ENCODE results near the gene CCL2.
"Not testable (repeated sequence)": the region's sequence is repeated elsewhere in the genome, so short reads cannot be mapped to it uniquely, and the experiment has no call there.

The CCL2 gene

DNA sequence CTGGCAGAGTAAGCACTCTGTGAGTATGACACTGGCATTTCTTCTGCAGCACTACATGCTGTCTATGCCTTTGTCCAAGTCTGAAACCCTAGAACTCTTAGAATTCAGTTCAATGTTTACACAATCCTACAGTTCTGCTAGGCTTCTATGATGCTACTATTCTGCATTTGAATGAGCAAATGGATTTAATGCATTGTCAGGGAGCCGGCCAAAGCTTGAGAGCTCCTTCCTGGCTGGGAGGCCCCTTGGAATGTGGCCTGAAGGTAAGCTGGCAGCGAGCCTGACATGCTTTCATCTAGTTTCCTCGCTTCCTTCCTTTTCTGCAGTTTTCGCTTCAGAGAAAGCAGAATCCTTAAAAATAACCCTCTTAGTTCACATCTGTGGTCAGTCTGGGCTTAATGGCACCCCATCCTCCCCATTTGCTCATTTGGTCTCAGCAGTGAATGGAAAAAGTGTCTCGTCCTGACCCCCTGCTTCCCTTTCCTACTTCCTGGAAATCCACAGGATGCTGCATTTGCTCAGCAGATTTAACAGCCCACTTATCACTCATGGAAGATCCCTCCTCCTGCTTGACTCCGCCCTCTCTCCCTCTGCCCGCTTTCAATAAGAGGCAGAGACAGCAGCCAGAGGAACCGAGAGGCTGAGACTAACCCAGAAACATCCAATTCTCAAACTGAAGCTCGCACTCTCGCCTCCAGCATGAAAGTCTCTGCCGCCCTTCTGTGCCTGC, at the start of gene CCL2:
CCL2 (plus strand) TSS at position 635 of the 730 bp plus-strand sequence; CDS start at position 700, 65 bp downstream.
- DNase-seq (ENCODE audit: low read depth), result no peak

DNA sequence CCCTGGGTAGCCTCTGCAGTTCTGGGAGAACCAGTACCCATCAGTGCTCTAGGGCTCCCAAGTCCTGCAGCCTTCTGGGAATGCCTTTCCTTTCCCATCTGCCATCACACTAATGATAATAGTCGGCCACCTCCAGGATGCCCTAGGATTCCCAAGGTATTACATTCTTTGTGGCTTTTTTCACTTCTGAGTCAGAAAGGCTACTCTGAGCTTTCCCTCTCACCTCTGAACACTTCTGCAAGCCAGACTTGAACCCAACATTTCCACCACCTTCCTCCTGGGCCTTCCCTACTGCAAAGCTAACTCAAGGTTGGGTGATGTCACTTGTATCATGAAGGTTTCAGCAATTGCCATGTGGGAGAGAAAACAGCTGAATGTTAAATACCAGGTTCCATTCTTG, 49.7 kb upstream of the CCL2 start:
- DNase-seq (ENCODE audit: low read depth), result no peak

DNA sequence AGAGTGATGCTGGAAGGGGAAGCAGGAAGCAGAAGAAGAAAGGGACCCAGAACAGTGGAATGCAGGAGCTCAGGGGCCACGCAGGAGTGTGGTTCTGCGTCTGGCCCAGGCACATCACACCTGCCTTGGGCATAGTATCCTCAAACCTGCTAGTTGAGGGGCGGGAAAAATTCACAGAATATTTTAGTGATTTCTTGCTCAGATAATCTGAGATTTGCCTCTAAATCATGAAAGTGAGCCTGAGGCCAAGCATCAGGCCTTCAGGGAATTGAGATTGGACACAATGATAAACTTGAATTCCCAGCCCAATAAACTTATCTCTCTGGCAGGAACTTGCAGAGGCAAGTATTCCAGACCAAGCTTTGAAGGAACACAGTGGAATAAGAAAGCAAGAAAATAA, 48.5 kb upstream of the CCL2 start:
- no peak for DNase-seq (ENCODE audit: low read depth)

DNA sequence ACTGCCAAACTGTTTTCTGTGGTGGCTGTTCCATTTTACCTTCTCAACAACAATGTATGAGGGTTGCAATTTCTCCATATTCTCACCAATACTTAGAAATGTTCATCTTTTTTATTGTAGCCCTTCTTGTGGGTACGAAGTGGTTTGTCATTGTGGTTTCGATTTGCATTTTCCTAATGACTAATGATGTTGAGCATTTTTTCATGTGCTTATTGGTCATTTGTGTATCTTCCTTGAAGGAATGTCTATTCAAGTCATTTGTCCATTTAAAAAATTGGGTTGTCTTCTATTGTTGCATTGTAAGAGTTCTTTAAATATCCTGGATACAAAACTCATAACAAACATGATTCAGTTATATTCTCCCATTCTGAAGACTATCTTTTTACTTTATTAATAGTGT, 47.5 kb upstream of the CCL2 start:
- DNase-seq (ENCODE audit: low read depth), result no peak

DNA sequence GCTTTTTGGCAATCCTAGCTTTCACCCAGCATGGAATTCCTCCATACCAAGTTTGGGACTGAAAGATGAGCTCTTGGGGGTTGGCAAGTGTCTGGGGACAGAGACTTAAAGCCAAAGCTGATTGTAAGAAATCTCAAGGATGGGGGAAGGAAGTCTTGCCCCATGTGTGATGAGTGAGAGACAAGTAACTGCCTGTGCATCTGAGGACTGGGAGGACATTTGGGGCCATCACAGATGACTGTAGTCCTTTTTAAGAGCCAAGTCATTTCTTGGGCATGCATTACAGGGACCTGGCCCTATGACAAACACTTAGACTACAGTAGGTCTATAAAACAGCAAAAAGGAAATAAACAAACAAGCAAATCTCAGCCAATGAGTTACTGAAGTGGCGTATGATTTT, 36.3 kb upstream of the CCL2 start:
- no peak for DNase-seq (ENCODE audit: low read depth)

DNA sequence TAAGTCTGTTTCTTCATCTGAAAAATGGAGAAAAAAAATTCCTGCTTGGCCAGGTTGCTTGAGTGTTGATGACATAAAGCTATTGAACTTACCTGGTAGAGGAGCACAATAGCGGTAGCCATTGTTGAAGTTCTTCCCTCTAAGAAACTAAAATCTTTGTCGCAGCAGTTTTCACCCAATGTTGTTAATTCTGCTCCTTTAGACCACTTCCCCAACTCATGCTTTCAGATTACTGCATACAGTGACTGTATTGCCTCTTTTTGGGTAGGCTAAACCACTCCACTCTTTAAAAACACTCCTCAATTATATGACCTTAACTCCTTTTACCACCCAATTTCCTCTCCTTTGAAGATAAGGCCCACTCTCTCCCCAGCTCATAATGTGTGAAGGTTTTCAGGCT, 35.7 kb upstream of the CCL2 start:
- no peak for DNase-seq (ENCODE audit: low read depth)

DNA sequence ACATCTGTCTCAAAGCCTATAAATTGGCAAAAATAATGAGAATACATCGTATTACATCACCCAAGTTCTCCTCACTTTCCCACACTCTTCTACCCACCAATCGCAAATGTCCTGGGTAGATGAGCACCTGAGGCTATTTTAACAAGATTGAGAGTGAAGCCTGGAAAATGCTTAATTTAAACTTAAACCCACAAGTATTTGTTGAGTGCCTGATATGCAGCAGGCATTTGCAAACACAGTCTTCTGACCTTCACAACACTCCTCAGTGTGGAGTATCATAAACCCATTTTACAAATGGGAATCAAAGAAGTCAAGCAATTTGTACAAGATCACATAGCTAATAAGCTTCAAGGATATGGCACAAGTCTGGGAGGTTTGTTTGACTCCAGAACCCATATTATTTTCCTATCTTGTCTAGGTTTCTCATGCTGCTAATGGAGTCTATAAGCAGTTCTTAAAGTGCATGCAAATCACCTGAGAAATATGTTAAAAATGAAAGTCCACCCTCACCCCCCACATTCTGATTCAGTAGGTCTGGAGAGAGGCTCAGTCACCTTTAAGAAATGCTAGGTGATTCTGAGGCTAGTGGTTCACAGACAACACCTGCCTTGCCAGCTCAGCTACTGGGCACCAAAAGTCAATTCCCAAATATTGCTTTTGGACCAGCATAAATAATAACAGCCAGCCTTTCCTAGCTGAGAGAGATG, 34.9 kb upstream of the CCL2 start:
- DNase-seq (ENCODE audit: low read depth), result no peak

DNA sequence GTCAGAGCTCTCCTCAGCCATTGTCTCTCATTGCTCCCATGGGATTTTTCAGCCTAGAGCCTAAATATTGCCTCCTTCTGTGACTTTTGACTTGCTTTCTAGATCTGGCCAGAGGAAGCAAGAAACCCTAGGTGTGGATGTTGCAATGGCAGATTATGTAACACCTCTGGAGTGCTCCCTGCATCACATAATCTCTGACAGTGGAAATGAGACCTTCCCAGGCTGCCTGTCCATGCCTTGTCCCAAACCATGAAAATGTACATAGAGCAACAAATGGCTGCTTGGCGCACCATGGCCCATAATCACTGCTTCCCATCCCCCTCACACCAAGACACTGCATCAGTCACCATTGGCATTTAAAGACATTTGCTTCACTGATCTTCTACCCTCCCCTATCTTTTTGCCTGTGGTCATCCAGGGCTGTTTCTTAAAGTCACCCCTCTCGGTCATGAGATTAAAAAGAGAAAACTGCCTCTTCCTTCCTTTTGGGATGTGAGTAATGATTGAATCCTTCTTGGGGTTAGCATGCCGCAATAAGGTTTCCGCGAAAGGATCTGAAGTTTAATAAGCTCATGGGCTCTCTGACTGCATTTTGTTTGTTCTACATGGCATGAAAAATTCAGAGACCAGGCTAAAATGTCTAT, 34.2 kb upstream of the CCL2 start:
- no peak for DNase-seq (ENCODE audit: low read depth)

DNA sequence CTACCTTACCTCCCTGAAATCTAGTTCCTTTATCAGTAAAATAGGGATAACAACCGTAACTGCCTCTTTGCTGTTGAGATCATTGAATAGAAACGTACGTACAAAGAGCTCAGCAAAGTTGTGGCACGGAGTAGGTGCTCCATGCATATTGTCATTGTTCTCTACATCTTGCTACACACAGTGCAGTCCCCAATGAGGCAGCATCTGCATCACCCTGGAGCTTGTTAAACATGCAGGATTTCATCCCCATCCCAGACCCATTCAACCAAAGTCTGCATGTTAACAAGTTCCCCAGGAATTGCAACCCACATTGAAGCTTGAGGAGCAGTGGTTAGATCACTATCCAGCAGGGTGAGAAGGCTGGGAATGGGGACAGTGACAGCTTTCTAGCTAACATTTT, 33.7 kb upstream of the CCL2 start:
- no peak for DNase-seq (ENCODE audit: low read depth)

DNA sequence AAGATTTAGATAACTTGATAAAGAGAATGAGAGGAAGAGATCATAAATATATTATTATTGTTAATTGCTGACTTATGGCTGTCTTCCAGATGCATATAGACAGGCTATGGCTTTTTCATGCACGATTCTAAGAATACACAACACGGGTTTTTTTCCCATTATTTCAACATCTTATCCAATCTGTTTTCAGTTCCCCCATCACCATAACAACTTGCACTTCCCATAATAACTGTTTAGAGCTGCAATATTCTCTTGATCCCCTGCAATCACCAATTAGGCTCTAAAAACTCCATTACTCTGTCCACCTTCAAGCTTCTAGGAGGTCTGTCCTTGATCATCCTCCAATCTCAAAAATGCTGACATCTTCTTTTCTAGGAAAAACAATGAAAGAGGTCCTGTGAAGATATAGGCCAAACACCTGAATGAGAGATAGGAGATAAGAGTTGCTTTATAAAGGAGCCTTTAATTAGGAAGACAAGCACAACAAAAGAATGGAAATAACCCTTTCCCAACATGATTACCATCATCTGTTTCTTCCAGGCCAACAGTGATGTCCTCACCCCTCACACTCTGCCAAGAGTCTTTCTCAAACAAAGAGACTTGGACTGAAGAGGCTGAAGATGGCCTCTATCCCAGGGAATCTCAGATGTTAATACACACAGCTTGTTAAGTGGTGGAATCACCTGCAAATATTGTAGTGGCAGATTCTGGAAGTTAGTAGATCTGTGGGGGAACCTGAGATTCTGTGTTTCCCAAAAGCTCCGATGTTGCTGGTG, 32.2 kb upstream of the CCL2 start:
- no peak for DNase-seq (ENCODE audit: low read depth)

DNA sequence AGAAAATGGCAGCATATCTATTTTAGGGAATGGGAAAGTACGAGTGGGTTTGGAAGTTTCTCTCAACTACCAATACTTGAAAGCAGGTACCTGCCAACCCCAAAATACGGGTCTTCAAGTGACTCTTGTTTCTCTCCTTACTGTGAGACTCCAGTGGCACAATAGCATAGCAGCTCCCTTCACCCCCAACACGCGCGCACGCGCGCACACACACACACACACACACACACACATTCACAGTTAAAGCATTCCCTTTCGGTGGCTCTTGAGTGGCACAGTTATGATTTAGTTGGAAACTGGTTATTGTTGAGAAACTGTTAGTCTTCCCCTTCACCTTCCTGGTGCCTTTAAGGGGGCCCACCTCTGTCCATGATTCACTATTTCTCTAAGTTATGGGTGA, 30.0 kb upstream of the CCL2 start:
- DNase-seq (ENCODE audit: low read depth), result no peak

DNA sequence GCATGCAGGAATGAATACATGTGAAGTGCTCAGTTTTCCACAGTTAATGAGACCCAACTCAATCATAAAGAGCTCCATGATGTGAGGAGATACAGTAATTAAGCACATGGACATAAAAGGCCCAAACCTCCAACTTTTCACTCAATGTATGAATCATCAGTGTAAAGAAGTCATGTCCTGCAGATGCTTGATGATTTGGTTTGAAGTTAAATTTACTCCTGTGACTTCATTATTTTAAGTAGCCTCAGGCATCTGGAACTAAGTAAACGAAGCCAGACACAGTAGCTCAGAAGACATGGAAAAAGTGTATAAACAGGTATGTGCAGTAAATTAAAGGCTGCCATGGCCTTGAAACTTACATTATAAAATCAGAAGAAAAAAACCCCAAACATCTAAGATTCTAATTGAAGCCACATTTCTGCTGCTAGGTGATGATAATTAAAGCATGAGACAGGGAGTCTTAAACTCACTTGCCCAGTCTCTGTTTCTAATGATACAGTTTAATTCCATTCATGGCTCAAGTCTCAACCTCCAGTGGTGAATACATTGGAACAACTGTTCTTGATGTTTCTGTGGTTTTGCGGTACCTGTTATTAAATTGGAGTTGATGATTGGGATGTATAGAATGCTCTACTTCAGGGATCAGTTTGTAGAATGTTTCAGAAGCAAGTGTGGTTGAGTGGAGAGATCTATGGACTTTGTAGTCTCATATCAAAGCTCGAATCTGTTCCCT, 28.9 kb upstream of the CCL2 start:
- DNase-seq (ENCODE audit: low read depth), result no peak

DNA sequence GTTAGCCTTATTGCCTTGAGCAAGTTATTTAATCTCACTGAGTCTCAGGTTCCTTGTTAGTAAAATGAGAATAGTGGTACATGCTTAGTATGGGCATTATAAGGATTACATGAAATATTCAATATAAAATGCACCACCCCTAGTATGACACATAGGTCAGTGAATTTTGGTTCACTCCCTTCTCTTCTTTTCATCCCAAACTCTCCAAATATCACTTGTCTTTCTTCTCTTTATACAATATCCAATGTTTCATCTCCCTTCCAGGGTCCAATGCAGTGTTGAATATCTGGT, 28.4 kb upstream of the CCL2 start:
- DNase-seq (ENCODE audit: low read depth), result no peak

DNA sequence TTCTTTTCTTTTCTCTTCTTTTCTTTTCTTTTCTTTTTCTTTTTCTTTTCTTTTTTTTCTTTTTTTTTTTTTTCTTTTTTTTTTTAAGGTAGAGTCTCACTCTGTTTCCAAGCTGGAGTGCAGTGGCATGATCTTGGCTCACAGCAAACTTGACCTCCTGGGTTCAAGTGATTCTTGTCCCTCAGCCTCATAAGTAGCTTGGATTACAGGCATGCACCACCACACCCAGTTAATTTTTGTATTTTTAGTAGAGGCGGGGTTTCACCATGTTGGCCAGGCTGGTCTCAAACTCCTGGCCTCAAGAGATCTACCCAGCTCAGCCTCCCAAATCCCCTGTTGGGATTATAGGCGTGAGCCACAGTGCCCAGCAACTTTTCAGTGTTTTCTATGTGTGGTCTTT, 27.8 kb upstream of the CCL2 start:
- DNase-seq (ENCODE audit: low read depth), result not testable (repeated sequence)

DNA sequence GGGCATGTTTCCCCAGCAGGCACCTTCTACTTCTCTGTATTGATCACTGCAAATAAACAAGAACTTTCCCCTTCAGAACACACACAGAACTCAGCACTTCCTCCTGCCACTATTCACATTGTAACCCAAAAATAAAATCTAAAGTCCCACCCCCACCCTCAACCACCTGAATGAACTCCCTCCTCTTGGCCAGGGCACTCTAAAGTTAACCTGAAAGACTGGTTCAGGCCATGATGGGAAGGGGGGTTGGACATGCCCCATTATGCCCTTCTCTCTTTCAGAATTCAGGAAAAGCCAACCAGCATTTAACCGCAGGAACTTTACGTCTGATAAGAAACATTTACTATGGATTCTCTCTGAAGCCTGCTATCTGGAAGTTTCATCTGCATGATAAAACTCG, 27.4 kb upstream of the CCL2 start:
- DNase-seq (ENCODE audit: low read depth), result no peak

DNA sequence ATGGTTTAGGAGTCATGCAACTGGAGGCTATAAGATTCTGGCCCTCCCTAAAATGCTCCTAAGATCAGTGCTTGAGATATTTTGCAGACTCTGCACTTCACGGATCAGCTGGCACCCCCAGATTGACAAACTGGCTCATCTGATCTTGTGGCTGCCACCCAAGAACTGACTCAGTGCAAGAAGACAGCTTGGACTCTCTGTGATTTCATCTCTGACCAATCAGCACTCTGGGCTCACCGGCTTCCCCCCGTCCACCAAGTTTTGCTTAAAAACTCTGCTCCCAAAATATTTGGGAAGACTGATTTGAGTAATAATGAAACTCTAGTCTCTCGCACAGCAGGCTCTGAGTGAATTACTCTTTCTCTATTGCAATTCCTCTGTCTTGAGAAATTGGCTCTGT, 26.3 kb upstream of the CCL2 start:
- DNase-seq (ENCODE audit: low read depth), result no peak

DNA sequence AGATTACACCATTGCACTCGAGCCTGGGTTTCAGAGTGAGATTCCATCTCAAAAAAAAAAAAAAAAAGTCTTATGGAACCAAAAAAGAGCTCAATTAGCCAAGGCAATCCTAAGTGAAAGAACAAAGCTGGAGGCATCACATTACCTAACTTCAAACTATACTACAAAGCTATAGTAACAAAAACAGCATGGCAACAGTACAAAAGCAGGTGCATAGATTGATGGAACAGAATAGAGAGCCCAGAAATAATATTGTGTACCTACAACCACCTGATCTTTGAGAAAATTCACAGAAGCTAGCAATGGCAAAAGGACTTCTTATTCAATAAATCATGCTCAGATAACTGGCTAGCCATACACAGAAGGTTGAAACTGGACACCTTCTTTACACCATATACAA, 24.7 kb upstream of the CCL2 start:
- no peak for DNase-seq (ENCODE audit: low read depth)

DNA sequence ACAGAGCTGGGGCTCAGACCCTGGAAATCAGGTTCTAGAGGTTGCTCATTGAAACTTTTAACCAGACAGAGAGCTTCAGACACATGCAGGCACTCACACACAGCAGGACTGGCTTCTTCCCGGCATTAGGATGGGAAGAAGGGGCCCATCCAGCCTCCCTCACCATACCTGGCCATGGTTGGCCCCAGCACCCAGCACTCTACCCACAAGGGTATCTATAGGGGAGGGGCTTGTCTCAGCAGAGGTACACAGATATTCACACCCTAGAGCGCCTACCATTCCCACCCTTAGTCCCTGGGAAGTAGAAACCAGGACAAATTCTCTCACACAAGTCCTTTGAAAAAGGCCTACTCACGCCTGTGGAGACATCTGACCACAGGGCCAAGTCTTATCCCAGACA, 20.5 kb upstream of the CCL2 start:
- DNase-seq (ENCODE audit: low read depth), result no peak

DNA sequence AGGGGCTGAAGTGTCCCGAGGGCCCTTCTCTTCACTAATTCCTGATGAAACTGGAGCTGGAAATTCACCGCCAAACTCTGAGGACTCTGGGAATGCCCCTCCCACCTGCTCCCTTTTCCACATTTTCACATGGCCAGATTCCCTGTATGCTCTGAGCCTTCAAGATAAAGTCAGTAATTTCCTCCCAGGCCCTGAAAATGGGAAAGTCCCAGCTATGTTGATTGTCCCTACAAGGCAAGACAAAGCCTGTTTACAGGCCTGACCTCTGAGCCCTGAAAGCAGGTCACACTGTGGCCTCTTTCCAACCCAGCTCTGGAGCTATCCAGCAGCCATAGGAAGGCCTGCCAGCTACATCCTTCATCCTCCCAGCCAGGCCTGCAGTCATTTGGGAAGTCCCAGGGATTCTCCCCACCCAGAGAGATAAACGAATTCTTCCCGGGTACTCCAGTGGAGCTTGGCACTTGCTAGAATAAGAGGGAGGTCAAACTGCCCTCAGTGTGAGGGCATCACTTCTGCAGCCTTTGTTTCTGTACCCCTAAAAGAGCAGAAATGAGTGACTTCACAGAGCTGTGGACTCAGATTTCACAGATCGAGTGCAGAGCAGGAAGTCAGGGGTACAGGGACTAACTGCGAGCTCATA, 19.6 kb upstream of the CCL2 start:
- DNase-seq (ENCODE audit: low read depth), result no peak

DNA sequence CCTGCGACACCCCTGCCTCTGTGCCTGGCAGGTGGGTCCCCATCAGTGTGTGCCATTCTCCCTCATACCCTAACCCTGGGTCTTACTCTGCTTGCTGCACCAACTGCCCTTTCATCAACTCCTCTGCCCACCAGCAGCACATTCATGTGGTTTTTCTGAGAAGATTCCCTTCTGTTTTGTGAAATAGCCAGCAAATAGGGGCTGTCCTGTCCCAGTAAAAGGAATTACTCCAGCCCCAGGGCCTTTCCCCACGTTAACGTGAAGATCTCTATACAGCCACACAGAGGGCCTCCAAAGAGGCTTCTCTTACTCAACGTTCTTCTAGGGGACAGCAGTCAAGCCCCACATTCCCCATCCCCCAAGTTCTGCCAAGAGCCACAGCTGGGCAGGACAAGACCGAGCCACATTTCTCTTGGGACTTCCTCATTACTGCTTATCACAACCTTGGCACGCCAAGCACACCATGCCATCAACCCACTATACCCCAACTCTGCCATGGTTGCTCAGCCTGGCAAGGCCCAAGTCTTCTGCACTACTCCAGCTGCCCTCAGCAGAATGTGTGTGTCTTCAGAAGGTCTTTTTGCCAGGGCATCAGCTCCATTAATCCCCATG, 18.7 kb upstream of the CCL2 start:
- DNase-seq (ENCODE audit: low read depth), result no peak

DNA sequence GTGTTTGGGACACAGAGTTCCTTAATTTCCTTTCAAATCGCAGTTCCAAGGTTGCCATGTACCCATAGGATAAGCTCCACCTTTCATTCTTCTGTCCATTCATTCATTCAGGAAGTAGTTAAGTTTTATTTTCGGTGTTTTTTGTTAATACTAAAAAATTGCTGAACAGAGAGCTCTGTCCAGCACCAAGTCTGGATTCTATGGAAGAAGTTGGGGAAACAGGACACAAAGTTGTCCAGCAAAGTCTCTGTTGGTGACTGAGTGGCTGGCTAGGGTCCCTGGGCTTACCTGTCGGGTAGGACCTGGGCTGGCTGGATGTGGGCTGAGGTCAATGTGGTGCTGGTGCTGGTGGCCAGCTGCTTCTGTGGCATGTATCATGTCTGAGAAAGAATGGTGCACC, 17.6 kb upstream of the CCL2 start:
- no peak for DNase-seq (ENCODE audit: low read depth)

Measured in activated gamma-delta T cell treated with anti-CD3 and anti-CD28 coated beads, Interleukin-2, amount 50 U/mL, for 16 hours (primary cell).